GM19395 (cell line): Measurements from ENCODE around the gene SYT1.

ENCODE experiments used
- ATAC-seq: cut with Tn5 transposase; IDR thresholded peaks from one replicate; pipeline ENCODE4 v1.9.1; 2021; ENCODE audit warnings: mild to moderate bottlenecking, moderate library complexity; ENCODE audit not compliant: unreplicated experiment

SYT1 gene

GRCh38 chr12:78888568-78888967 lies 24.0 kb downstream of the SYT1 start:
- peak; percentile 97 for ATAC-seq

GRCh38 chr12:78891646-78892353 lies 27.2 kb downstream of the SYT1 start:
- ATAC-seq = no peak

- ATAC-seq = no peak
Measured at GRCh38 chr12:78898416-78898815, 33.8 kb downstream of the SYT1 start.

GRCh38 chr12:78914859-78915331 lies 50.3 kb downstream of the SYT1 start:
- ATAC-seq = no peak

- no peak for ATAC-seq
Measured at GRCh38 chr12:78916845-78917480, 52.4 kb downstream of the SYT1 start.

DNA sequence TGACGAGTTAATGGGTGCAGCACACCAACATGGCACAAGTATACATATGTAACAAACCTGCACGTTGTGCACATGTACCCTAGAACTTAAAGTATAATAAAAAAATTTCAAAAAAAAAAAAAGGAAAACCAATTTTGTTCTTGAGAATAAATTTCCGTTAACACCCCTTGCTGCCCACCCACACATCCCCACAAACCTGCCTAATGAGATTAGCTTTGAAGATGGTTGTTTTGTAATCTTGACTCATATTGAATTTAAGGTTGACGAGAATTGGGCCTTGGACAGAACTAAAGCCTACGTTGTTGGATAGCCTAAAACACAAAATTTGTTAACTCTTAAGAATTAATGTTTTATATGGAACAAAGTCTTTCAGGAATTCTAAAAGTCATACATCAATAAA lies 52.9 kb downstream of the SYT1 start:
- ATAC-seq = no peak

DNA sequence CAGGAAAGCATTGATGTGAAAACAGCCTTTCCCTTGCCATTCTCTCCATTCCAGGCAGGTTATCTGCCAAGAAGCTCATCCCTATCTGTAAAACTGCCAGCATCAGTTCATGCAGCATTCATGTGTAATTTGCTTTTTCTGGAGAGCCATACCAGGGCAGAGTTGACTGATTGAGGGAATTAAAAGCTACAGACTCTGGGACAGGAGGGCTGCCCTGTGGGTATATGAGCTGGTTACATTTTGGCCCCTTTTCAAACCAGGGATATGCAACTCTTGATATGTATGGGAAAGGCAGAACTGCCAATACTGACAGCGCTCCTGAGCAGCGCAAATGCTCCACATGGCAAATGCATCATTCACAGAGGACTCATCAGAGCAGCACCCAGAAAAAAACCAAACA lies 53.7 kb downstream of the SYT1 start:
- ATAC-seq = no peak

DNA sequence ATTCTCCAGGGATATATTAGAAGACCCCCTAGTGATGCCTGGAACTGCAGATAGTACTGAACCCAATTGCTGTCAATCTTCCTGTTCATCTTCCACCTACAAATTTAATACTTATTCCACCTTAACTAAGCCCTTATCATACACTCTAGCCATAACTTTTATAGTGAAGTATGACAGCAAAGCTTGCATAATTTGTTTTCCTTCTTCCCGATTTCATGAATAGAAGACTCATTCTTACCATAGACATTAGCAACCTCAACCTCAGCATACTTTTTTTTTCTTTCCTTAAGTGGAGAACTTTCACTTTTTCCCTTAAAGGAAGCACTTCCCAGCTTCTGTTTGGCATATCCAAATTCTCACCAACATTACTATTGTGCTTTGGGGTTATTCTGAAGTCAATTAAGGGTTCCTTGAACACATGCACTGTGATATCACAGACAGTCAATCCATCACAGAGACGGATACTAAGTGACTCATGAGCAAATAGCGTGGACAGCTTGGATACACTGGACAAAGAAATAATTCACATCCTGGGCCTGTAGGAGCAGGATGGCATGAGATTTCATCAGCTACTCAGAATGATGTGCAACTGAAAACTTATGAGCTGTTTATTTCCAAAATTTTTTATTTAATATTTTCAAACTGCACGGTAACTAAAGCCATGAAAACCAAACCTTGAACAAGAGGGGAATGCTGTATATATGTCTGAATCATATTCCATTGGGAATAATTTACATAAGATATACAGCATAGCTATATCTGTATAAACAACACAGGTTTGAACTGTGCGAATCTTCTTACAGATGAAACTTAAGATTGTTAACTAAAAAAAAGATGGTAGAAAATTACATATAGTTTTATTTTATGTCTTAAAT lies 63.9 kb downstream of the SYT1 start:
- no peak for ATAC-seq

DNA sequence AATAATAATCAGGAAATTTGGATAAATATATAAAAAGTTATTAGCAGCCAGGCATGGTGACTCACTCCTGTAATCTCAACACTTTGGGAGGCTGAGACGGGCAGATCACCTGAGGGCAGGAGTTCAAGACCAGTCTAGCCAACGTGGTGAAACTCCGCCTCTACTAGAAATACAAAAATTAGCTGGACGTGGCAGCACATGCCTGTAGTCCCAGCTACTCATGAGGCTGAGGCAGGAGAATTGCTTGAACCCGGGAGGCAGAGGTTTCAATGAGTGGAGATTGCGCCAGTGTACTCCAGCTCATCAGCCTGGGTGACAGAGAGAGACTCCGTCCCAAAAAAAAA lies 64.5 kb downstream of the SYT1 start:
- no peak for ATAC-seq

DNA sequence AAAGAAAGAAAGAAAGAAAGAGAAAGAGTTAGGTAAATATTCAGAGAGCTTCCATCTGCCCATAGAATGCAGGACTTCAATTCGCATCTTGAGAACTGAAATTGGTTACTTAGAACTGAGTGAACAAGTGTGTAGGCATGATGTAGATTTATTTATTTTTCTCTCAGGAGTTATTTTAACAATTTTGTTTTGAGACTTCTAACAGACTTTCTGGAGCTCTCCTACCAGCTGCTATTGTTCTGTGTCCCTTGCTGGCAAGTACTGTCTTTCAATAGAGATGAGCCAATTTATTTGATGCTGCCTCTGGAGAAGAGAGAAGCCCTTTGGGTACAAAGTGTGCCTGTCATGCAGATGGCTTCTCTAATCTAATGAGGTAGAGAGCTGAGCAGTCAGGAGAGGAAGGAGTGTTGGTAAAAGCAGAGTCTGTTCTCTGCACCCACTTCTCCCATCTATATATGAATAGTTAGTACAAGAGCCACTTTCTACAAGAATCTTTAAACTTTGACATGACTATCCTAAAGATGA lies 67.0 kb downstream of the SYT1 start:
- ATAC-seq = no peak

DNA sequence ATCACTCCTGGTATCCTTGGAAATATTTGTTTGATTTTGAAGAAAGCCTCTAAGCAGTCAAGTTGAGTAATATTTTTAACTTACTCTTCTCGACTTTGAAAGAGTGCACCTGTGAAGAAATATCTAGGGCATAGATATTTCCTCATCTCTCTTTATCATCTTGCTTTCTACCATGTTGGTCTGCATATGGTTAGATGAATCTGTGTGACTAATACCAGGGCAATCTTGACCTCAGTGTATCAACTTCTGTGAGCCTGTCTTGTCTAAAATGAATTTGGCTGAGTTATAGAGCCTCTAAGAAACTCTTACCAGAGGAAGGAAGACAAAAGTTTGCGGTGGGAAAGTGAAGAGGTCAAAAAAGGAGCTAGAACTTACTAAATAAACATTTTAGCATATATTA lies 68.4 kb downstream of the SYT1 start:
- no peak for ATAC-seq

DNA sequence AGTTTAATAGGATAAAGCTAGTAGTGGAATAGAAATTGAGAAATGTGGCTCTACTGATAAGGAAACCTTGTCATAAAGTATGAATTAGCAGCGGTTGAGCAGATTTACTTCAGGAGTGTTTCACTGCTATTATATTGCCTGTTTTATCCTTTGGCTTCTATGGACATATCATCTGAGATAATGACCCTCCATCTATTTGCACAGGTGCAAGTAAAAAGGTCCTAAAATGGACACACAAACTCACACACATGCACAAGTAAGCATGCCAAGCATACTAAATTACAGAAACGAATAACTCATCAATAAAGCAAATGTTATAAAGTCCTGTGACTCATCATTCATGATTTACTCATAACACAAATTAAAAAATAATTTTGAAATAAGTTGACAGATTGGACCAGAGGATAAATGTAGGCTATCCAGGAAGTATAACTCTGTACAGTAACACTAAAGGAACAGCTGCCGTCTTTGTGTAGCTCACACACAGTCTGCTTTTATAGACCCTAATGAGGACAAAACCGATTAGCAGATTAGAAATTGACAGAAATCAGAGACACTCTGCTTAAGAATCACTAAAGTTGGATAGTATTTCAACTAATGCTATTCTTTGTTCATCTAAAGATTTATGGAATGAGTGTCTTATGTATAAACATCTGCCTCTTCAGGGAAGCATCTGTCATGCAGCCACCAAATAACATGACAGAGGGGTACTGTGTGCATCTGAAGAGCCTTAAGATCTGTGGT lies 73.9 kb downstream of the SYT1 start:
- ATAC-seq = no peak

GRCh38 chr12:78949532-78949931 lies 85.0 kb downstream of the SYT1 start:
- no peak for ATAC-seq

GRCh38 chr12:78951803-78952551 lies 87.4 kb downstream of the SYT1 start:
- ATAC-seq = no peak

GRCh38 chr12:78952552-78952929 lies 88.0 kb downstream of the SYT1 start:
- ATAC-seq = no peak

- ATAC-seq = no peak
Measured at GRCh38 chr12:78958941-78959340, 94.4 kb downstream of the SYT1 start.

GRCh38 chr12:78959556-78959955 lies 95.0 kb downstream of the SYT1 start:
- no peak for ATAC-seq

DNA sequence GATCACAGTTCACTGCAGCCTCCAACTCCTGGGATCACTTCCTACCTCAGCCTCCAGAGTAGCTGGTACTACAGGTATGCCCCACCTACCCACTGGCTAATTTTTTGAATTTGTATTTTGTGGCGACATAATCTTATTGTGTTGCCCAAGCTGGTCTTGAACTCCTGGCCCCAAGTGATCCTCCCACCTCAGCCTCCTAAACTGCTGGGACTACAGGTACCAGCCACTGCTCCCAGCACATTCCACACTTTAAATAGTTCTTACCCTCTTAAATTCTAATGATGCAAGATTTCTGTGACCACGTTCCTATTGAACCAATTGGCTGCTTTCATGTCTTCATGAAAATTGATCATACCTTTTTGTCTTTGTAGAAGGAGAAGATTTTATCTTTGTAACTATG lies 96.6 kb downstream of the SYT1 start:
- ATAC-seq = no peak

DNA sequence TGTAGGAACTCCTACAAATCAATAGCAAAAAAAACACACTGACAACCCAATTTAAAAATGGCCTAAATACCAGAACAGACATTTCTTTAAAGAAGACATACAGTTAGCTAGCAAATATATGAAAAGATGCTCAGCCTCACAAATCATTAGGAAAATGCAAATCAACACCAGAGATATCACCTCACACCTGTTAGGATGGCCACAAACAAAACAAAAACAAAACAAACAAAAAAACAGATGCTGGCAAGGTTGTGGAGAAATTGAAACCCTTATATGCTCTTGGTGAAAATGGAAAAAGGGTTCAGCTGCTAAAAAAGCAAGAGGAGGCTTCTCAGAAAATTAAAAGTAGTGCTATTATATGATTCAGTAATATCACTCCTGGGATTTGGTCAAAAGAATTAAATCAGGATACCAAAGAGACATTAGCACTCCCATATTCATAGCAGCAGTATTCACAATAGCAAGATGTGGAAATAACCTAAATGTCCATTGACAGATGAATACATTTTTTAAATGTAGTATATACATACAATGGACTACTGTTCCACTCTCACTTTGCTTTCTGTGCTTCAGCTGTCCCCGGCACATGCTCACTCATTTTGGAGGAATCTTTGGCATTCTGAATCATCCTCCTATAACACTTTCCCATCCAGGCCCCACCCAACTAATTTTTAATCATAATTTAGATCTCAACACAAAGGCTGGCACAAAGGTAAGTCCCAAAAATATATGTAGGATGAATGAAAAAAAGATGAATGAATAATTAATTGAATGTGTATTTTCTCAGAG lies 99.1 kb downstream of the SYT1 start:
- no peak for ATAC-seq
